Activated CD4-positive, alpha-beta T cell treated with anti-CD3 and anti-CD28 coated beads, Interleukin-2, amount 50 U/mL, for 48 hours (primary cell): ENCODE results near the gene RAD51B.
A peak's percentile ranks its signal among the peaks of the same experiment; 100 is the strongest.

Experiments
- DNase-seq, 2 experiments: peaks; one replicate each; pipeline ENCODE4 v3.0.0-alpha.2; 2020

Gene RAD51B

DNA sequence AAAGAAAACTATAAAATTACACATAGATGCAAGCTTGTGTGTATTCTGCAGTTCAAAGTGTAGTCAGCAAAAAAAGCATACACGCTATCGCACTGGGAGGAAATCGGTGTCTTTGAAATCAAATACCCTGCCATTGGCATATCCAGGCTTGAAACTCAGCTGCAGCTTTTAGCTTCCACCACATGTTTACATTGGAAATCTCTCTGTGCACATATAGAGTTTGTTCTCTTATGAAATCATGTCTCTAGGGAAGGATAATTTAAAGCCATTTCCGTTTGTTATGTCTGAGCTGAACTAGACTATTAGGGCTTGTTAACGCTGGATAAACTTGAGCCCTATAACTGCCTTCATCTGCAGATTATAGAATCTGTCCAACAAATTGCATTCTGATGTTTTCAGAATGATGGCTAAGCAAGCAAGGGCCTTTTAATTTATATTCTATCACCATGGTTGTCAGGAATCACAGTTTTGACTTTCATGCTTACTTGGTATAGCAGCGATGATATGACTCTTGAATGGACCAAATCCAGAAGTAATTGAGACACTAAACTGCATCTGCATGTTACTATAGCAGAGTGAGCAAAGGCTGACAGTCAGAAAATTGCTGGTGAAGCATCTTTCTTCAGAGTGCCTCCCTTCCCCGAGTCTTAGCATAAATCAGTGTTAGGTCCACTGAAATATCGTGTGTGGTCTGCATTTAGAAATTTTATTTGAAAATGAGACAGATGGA lies 530.5 kb downstream of the RAD51B start:
- DNase-seq, result no peak

DNA sequence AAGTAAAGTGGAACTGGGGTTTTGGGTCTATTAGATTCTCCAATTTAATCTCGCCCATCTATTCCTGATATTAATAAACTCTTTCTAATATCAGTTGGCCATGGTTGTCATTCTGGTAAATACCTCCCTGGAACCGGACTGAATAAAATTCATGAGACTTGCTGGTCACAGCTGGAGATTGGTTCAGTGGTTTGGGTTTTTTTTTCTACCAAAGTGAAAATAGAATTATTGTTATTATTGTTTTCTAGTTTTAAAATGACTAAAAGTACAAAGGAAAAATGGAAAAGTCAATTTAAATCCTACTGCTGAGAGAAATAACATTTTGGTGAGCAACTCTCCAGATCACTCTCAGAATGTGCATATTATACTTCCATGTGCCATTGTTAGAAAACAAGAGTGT lies 535.8 kb downstream of the RAD51B start:
- no peak for DNase-seq

DNA sequence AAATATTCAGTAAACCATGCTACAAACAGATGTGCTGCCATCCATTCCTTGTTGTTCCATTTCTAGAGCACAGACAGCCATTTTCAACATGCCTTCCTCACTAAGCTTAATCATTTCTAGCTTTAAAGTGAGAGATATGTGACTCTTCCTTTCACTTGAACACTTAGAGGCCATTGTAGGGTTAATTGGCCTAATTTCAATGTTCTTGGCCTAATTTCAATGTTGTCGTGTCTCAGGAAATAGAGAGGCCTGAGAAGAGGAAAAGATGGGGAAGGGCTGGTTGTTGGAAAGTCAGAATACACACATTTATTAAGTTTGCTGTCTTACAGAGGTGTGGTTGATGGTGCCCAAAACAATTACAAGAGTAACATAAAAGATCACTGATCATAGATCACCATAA lies 538.2 kb downstream of the RAD51B start:
- DNase-seq, result no peak

DNA sequence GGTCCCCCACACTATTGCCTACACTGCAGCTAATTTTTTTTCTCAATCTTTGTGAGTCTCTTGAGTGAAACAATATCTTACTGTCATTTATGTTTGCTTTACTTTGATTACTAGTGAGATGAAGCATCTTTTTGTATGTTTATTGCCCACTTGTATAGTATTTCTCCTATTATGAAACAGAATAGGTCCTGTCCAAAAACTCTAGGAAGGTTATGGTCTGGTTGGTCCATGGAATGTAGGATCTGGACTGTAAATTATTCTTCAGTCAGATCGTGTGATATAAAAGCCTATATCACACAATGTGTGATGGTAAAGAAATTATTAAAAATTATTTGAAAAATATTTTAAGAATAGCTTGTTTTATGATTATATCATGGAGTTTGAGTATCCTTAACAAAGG lies 538.9 kb downstream of the RAD51B start:
- DNase-seq, result no peak

GRCh38 chr14:68359022-68359836 lies 539.6 kb downstream of the RAD51B start:
- no peak for DNase-seq

GRCh38 chr14:68359837-68360552 lies 540.4 kb downstream of the RAD51B start:
- DNase-seq, result peak in 1 of 2 experiments; percentile 21

DNA sequence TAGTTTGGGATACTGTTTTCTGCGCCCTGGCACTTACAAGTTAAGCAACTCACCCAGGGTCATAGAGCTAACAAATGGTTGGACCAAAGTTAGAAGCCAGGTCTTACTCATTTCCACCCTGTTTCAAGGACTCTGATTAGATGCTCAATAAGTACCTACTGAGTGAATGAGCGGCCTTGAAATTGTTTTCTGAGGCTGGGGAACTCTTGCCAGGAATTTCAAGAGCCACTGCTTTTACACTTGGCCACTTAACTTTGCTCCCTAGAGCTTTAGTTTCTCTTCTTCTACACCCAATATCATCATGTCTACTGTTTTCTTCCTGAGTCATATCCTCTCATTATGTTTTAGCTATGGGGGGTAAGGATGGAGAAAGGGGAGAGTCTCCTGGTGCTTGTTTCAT lies 541.7 kb downstream of the RAD51B start:
- DNase-seq, result no peak

- DNase-seq, result no peak
These were observed 543.3 kb downstream of the RAD51B start for GRCh38 chr14:68362846-68363245.

DNA sequence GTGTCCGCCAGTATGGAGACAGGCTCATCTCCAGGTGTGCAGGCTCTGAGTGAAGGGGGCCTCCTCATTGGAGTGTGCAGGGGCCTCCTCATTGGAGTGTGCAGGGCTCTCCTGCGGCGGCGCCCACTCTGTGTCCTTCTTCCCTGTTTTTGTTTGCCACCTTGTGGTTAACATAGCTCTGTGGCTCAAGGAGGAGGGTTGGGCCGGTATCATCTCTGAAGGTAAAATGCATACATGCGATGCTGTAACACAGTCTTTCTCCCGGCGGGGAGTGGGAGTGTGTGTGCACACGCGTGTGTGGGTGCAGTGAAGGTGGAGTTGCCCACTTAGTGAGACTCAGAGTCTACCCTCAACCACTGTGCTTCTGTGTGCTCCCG lies 543.9 kb downstream of the RAD51B start:
- no peak for DNase-seq

DNA sequence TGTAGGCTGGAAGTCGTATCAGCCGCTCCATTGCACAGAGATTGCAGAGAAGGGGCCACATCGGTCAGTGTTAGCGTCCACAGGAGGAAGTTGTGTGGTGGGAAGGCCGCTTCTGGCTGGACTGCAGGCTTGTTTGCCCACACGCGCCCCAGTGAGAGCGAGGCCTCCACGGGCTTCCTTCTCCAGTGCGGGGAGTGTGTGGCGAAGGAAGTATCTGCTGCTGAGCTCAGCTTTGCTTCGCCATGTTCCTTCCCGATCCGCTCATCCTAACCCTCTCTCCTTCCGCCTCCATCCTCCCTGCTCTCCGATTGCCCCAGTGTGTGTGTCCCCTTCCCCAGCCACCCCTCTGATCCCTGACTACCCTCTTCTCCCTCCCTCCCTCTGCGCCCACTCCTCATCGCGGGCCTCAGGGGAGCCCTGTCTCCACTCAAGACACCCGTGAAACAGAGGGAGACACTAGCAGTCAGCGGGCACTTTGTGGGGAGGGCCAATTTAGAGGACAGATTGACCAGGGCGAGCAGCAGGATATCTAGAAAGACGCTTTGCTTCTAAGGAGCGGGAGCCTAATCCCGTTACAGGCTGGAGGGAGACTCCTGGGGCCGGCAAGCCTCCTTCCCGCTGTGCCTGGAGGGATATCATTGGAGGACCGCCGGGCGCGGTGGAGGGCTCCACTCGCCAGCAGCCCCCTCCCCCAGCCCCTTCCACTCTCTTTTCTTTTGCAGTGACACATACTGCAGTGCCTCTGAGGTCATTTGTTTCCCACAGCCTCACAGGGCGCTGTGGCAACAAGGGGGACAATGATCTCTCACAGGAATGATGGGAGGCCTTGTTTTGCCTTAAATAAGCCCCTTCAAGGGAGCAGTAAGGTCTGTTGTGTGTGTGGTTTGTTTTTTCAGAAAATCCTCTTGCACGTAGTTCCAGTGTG lies 544.5 kb downstream of the RAD51B start:
- no peak for DNase-seq

- DNase-seq, result no peak
These were observed 545.2 kb downstream of the RAD51B start for GRCh38 chr14:68364792-68365192.

GRCh38 chr14:68365228-68365627 lies 545.6 kb downstream of the RAD51B start:
- no peak for DNase-seq

DNA sequence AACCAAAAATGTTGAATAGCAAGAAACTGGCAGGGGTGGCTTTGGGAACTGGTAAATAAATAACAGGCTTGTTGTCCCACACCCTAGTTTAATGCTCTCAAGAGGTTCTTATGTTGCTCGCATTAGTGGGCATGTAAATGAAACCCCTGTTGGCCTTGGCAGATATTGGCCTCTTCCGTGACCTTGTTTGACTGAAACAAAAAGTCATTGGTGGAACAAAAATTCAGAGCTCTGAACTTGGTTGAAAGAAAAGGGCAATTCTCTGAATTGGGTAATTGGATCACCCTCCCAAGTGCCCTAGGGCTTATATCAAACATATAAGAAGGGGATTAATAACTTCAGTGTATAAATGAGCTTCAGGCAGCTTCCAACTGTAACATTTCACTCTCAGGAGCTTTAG lies 547.1 kb downstream of the RAD51B start:
- DNase-seq, result no peak

DNA sequence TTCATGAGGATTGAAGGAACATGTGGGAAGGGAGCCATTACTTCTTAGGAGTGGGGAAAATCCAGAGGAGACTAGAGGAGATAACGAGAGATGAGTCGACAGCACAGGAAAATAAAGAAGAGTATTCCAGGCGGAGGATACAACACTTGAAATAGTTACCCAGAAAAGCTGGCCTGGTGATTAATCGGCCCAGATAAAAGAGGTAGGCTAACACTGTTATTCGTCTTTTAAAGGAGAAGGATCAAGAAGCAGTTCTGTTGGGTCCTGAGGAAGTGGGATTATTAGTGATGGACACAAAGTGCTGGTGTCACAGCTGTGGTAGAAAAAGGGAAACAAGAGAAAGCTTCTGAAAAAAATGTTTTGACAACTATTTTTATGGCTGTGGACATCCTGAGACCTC lies 548.0 kb downstream of the RAD51B start:
- no peak for DNase-seq

- no peak for DNase-seq
These were observed 549.3 kb downstream of the RAD51B start for GRCh38 chr14:68368850-68369249.

GRCh38 chr14:68369281-68370056 lies 549.9 kb downstream of the RAD51B start:
- no peak for DNase-seq

DNA sequence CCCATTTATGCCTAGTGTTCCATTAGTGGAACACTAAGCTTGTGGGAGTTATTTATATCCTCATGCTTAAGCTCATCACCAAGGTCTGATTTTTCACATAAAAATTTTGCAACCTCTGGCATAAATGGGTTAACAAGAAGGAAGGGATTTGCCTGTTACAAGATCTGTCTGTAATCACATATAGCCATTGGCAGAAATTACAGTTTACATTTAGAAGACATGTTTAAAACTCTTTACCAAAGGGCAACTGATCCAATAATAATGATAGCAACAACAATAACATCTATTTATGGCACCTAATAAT lies 550.4 kb downstream of the RAD51B start:
- no peak for DNase-seq

DNA sequence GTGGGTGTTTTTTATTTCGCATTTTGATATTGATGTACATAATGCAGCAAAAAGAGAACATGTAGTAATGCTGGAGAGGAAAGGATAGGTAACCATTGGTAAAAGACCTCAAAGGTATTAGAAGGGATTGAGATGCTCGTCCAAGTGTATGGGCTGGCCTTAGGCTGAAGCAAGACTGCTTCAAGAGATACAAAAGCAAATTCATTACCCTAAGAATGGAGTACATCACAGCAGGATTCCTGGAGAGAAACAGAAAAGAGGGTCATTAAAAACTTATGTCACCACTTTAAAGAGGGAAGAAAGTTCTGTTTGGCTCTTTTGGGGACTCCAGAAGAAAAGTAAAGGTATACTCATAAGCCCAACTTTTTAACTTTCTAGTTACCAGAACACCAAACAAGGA lies 552.8 kb downstream of the RAD51B start:
- no peak for DNase-seq

- no peak for DNase-seq
These were observed 553.6 kb downstream of the RAD51B start for GRCh38 chr14:68373124-68373646.

DNA sequence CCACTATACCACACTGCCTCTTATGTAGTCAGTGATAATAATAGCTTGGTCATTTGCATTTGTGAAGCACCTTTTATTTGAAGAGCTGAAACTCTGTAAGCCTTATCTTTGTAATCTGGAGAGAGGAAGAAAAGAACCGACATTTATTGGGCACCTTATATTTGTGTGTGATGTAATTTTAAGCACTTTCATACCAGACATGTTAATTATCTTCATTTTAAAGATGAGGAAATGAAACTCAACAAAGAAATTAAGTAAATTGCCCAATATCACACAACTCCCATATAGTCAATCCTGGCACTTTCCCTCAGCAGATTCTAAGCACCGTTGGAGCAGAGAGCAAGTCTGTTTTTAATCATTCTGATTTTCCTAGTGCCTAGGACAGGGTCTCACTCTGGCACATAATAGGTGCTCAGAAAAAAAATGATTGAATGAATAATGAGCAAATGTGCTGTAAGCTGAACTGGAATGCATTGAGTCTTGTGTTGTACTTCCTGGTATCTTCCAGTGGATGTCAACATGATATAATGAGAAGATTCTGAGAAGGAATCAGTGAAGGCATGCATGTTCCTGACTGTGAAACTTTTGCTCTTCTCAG lies 554.4 kb downstream of the RAD51B start:
- DNase-seq, result no peak

GRCh38 chr14:68374682-68375081 lies 555.1 kb downstream of the RAD51B start:
- no peak for DNase-seq
